SKM-1 treated with dmso at 0.1 percent for 144 hours (cell line): ENCODE results near the gene GP9.

Experiments used
- DNase-seq: peaks from one replicate; lab custom pipeline; 2025; ENCODE audit not compliant: unreplicated experiment; lab: John Stamatoyannopoulos, UW

Gene GP9

DNA sequence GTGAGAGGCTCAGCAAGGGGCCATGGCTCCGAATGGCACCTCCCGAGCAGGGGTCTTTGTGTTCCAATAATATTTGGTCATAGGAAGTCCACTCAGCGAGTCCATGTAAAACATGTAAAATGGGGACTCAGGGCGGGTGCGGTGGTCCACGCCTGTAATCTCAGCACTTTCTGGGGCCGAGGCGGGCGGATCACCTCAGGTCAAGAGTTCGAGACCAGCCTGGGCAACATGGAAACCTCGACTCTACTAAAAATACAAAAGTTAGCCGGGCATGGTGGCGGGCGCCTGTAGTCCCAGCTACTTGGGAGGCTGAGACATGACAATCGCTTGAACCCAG, 33.1 kb upstream of the GP9 start:
- DNase-seq: no peak

DNA sequence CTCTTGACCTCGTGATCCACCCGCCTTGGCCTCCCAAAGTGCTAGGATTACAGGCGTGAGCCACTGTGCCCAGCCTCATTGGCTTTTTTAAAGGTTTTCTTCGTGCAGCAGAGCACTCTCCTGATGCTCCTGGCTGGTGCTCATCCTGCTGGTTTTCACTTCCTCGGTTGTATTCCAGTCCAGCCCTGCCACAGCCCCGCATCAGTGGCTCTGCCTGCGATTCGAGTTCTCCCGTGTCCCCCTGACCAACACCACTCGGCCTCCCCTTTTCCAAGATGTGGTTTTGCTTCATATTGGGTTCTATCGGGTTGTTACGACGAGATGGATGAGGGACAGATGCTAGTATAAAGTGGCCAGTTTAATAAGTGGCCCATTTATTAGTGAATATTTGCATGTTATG, 31.7 kb upstream of the GP9 start:
- DNase-seq: no peak

DNA sequence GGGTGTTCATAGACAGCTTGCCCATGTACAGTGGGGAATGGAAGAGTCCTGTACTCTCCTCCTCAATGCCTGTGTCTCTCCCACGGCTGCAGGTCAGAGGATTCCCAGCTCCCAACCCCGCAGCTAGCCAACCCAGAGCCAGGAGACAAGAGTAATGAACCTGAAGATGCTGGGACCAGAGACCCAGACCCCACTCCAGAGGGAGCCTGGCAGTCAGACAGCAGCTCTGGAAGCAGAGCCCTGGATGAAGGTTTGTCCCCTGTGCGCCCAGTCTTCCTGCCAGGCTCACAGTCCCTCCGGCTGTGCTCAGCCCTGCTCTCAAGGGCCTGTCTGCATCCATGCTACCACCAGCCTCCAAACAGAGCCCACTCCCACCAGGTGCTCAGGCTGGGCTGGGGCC, 30.0 kb upstream of the GP9 start:
- DNase-seq: no peak

DNA sequence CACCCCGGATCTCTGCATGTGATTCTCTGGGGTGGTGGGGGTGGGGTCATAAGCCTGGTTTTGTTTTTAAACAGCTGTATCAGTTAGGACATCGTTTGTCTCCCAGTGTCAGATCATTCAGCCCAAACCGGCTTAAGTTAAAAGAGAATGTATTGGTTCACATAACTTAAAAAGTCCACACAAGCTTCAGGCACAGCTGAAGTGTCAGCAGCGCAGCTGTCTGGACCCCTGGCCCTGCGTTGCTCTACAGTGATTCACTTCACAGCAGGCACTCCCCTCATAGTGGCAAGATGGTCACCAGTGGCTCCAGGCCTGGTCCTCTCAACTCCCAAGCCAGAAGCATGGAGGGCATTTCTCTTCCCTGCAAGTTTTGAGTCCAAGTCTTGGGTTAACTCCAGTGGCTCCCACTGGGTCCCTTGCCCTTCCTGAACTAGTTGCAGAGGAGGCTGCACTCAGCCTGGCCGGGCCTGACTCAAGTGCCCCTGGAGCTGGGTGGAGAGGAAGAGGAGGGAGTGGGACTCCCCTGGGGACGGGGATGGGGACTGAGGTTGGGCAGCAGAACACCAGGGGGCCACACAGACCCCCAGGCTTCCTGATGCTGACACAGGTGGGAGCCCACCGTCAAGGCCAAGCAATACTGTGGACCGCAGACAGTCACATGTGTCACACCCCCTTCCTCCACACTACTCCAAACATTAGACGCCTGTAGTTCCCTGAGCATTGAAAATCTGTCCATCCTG, 28.9 kb upstream of the GP9 start:
- no peak for DNase-seq

DNA sequence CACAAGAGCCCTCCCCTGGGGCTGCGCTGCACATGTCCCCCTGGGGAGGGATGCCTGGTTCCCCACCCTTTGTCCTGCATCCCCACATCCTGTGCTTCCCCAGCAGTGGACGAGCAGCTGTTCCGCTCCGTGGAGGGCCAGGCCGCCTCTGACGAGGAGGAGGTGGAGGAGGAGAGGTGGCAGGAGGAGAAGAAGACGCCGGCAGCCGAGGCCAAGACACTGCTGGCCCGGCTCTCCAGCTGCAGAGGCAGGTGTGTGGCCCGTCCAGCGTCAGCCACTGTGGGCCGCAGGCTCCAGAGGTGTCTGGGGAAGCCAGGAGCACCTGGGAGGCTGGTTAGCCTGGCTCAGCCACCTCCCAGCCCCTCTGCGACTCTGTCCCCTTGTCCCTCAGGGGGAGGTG, 27.9 kb upstream of the GP9 start:
- DNase-seq: no peak

DNA sequence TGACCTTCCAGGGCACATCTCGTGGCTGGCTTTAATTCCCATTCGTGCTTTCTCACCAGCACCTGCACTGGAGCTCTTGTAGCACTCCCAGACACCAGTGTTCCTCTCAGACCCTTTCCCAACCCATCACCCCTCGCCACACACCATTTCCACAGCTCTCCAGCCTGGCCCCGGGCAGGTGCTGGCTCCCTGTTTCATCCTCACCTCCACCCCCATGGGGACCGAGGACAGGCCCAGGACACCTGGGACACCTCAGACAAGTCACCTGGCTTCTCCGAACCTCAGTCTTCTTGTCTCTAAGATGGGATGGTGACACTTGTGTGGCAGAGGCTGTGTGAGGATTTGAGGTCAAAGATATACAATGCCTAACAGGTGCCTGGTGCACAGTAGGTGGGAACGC, 27.4 kb upstream of the GP9 start:
- DNase-seq: no peak

DNA sequence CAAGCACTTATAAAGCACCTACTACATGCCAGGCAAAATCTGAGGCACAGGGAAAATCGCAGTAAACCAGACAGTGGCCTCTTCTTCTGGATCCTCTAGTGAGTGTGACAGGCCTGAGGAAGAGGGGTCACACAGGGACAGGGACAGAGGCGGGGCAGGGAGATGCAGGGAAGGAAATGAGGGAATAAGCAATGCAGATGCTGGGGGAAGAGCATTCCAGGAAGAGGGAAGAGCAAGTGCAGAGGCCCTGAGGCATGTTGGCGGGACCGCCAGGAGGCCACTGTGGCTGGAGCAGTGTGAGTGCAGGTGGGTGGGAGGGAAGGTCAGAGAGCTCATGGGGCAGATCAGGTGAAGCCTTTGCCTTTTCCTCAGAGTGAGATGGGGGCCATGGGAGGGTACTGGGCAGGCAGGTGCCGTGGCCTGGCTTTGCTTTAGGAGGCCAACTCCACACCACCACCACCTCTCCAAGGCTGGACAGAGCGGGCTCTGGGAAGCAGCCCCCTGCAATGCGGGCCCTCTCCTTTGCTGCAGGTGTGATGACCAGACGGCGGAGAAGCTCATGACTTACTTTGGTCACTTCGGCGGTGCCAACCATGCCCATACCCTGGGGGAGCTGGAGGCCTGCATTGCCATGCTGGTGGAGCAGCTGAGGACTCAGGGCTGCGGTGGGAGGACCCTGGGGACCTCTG, 26.8 kb upstream of the GP9 start:
- DNase-seq: no peak

DNA sequence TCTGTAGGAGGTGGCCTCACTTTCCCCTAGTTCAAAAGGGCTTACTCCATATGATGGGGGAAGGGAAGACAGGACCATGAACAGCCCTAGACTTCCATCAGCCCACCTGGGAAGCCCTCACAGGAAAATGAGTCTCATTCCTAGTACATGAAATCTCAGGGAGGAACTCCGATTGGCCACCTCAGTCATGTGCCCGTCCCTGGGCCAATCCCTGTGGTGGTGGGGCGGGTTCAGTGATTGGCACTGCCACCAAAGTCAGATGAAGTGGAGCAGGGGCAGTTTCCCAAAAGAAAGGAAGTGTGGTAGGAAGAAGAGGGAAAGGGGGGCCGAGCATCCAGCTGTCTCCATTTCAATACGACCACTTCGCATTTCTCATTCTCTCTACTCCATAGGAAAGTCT, 25.9 kb upstream of the GP9 start:
- DNase-seq: no peak

DNA sequence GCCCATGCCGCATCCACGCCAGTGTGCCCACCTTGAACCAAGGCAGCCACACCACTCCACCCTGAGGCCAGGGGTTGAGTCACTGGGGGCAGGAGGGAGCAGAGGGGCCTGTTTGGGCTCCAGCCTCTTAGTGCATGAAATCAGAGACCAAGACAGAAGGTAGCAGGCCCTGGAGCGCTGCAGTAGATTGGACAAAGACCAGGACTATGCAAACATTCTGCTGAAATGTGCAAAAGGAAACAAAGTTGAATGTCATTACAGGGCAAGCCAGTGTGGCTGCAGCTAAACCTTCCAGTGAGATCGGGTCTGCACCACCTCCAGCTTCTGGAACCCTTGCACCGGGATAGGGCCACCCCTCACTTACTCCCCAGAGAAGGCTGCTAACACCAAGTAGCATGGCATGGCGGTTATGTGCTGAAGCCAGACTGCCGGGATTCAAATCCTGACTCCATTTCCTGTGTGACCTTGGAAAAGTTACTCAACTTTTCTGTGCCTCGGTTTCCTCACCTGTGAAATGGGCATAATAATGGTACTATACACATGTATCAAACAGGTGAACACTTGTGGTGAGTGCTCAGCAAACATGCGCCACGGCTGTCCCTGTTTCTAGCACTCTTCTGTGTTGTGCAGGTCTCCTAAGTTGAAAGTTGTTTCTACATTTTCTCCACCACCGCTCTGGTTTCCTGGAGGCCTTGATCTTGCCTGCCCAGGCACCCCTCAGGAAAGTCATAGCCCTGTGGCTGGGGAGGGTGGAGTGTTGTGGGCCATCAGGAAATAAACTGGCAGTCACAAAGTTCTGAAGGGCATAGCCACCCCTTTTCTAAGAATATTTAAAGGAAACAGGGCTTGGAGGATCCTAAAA, 25.0 kb upstream of the GP9 start:
- DNase-seq: no peak

DNA sequence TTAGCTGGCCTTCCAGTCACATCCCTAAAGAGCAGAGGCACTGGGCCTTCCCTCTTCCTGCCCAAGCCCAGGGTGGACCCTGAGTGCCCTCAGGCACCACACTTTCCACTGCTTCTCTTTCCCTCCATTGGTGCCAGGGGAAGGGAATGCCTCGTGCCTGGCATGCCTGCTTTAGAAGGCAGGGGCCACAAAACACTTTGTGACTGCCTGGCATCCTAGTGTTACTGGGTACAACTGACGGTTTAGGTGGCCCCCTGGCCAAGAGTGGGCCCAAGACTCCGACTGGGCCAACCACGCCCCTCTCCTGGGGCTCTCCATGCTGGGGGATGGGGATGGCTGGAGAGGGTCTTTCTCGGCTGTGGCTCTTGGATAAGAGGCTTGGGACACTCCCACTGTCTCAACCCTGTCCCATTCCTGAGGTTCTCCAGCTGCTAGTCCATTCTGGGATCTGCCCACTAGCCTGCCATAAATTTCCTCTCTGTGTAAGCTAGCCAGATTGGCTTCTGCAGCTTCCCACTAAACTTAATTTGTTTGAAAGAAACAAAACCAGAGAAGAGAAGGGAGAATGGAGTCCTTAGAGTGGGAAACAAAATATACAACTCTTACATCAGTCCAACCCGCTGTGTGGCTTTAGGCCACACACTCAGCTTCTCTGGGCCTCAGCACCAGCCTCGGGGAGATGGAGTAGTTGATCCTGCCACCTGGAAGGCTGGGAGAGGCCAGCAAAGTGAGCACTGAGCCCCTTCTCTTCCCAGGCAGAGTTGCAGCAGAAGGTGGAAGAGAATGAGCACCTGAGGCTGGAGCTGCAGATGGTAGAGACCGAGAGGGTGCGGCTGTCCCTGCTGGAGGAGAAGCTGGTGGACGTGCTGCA, 24.1 kb upstream of the GP9 start:
- no peak for DNase-seq

DNA sequence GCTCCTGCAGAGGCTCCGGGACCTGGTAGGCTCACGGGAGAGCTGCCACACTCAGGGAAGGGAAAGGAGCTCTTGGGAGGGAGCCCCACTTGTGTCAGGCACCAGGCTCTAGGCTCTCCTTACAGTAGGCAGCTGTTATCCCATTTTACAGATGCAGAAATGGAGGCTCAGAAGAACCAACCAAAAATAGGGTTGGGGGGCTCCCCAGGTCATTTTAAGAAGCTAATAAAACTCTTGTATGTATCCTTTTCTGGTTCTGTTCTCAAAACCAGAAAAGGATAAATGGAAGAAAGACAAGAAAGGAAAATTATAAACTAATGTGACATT, 23.5 kb upstream of the GP9 start:
- DNase-seq: no peak

DNA sequence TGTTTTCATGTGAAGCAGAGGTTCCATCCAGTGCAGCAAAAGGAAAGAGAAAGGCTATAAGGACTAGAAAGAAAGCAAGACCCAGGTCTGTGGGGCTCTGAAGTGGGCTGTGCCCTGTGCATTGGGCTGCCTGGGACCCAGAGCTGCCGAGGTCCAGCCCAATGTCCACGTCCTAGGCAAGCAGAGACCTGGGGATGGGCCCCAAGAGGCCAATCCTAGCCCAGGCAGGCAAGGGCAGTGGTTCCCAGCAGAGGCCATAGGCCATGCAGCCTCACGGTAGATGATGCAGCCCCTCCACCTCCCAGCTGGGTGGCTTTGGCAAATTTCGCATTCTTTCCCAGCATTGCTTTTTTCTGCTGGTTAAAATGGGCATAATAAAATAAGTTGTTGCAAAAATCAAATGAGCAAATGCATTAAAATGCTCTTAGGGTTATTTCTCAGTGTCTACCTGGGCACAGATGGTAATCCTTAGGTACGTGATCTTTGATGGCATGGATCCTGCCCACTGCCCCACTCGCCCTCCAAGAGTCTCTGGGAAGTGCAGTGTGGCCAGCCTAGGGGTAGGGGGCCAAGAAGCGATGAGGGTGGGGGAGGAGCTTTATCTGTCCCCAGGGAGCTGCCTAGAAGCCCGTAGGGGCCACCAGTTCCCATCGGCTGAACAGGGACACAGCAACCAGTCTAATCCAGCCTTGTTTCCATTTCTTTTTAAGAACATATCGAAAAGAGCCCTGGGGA, 22.3 kb upstream of the GP9 start:
- DNase-seq: no peak

DNA sequence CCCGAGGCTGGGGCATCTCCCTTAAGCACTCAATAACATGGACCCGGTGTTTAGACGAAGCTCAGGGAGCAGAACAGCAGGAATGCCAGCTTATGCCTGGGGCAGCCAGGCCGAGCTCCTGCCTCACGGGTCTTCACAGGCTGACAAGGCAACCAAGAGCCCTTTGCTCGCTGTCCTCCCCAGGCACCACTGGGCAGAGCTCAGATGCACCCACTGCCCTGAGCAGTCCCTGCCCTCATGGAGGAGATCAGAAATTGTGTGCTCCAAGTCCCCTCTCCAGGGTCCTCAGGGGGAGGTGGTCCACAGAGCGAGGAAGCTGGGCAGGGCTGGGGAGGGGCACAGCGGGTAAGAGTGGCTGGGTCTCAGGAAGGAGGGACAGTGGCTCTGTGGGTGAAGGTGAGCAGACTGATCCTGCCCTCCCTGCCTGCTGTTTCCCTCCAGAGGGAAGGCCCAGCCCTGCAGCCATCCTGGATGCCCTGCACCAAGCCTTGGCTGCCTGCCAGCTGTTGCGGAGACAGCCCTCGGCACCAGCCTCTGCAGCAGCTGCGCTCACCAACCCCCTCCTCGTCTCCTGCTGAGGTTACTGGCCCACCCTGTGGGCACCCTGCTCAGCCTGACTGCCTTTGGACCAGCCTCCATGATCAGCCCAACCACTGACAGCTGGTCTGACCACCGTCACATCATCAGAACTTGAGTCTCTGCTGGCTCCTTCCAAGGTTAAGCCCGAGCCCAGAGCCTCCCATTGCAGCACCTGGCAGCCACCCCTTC, 21.1 kb upstream of the GP9 start:
- DNase-seq: no peak

DNA sequence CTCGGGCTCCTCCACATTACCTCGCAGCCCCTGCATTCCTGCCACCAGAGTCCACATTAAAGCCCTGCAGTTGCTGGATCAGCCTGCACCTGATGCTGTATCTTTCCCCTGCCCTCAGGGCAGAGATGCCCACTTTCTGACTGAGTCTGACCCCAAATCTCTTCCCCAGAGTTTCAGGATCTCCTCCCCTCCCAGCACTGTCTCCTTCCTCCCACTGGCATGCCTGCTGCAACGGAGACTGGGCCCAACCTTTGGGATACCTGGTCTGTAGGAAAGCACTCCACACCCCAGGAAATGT, 20.6 kb upstream of the GP9 start:
- no peak for DNase-seq

DNA sequence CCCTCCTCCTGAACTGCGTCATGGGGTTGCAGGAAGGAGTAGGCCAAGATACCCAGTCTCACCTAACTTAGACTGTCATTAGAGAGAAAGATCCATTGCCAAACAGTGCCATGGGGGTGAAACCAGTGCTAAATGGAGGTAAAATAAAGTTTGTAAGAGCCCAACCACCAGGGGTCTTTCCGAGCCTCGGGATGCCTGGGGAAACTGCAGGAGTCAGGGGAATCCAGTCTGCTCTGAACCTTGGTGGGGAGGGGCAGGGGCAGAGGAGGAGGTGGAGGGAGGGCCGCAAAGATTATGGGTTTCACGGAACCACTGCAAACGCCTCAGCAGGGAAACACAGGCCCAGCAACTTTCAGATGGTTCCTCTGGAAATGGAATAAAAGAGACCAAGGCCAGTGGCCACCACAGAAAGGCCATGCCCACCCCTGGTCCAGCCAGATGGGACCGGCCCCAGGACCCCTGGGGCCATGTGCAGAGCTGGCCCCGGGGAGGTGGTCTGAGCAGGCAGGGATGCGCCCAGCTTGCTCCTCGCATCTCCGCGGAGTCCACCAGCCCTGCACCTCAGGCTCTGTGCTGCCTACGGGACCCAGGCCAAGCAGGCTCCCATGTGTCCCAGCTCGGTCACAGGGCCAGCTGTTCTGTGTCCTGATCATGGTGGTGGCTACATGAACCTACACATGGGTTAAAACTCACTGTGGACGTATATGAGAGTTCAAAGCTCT, 19.8 kb upstream of the GP9 start:
- no peak for DNase-seq

DNA sequence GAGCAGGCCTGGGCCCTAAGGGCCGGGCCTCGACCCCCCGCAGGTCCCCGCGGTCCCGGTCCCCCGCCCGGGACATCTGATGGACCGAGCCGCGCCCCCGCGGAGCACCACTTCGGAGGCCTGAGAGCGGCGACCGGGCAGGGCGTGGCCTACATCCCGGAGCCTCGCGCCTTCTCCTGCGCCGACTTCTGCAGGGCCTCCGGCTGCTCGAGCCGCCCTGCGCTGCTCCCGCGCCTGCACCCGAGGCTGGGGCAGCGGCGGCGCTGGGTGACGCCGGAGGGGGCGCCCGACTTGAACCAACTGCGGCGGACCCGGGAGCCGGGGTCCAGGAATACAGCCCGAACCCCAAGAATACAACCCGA, 14.9 kb upstream of the GP9 start:
- DNase-seq: no peak

DNA sequence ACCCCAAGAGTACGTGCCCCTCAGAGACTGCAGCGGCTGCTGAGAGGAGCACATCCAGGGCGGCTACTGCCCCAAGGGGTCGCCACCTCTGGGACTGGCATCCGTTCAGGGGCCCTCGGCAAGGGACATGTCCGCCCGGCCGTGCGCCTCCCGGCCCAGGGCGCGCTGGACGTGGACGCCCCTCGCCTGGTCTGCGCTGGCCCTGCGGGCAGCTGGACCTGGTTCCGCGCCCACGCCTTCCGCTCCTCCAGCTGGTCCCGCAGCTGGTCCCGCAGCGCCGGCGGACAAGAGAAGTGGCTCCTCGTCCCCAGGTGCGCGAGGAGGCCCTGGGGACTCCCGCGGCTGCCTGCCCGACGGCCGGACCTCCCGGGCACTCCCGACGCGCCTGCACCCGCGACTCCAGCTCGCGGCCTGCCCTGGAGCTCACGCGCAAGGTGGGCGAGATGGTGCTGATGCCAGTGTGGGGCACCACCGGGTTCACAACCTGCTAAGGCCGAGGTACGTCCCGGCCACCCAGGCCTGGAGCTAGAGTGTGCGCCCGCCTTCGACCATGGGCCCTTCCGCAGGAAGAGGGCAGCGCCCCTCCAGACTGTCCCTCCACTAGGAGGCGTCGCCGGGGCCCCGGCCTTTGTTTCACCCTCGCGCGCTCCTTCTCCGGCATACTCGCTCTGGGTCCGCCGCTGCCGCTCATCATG, 14.4 kb upstream of the GP9 start:
- no peak for DNase-seq

DNA sequence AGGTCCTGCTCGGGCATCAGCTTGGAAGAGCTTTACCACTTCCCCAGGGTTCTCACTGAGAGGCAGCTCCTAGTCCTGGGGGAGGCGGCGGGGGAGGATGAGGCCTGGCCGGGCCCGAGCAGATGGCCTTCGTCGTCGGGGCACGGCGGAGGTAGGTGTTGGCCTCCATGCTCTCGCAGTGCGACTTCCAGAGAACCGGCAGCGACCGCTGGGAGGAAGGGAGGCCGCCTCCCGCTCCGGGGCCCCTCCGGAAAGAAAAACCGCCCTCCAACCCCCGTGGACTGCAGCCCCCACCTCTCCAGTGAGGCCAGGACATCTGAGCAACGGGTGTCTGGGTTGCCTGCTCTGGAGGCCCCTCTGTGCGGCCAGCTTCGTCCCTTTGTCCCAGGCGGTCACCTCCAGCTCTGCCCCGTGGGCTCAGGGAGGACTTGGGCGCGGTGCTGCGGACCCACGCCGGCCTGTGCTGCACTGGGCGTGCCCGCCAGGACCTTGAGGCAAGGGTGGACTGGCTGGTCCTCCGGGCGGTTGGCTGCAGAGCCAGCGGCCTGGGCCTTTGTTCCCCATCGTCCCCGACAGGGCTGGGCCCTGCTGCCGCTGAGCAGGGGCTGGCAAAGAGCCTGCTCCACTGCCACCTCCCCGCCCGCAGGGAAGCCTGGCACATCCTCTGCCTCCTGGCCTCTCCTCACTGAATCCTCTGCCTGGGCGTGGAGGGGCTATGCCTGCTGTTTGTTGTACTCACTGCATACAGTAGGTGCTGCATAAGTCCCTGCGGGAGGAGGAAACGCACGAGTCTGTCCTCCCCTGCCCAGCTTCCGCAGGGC, 13.6 kb upstream of the GP9 start:
- DNase-seq: no peak
